ENCODE data around the gene POMP.
"Not testable (repeated sequence)": the region's sequence is repeated elsewhere in the genome, so short reads cannot be mapped to it uniquely, and the experiment has no call there.

The POMP gene

GRCh38 chr13:28638756-28639155 is 20.2 kb upstream of the POMP start:
- DNase-seq, result no peak

- DNase-seq, result no peak
These were observed 17.9 kb upstream of the POMP start for GRCh38 chr13:28640861-28641599.

GRCh38 chr13:28641600-28641926 is 17.4 kb upstream of the POMP start:
- DNase-seq, result no peak

- DNase-seq, result no peak
These were observed 8.6 kb upstream of the POMP start for GRCh38 chr13:28650284-28650683.

GRCh38 chr13:28651810-28652401 is 7.0 kb upstream of the POMP start:
- DNase-seq, result no peak

GRCh38 chr13:28653111-28653510 is 5.8 kb upstream of the POMP start:
- DNase-seq, result no peak

- DNase-seq, result no peak
These were observed 4.7 kb upstream of the POMP start for GRCh38 chr13:28654276-28654675.

- no peak for DNase-seq
These were observed 3.4 kb upstream of the POMP start for GRCh38 chr13:28655561-28655960.

- no peak for DNase-seq
These were observed 969 bp upstream of the POMP start for GRCh38 chr13:28657784-28658538.

- DNase-seq, result no peak
These were observed 463 bp upstream of the POMP start for GRCh38 chr13:28658539-28658795.

- peak; percentile 6 for DNase-seq
These were observed 666 bp downstream of the POMP start for GRCh38 chr13:28659621-28659970.

- no peak for DNase-seq
These were observed 8.1 kb downstream of the POMP start for GRCh38 chr13:28666897-28667488.

- DNase-seq, result no peak
These were observed 12.3 kb downstream of the POMP start for GRCh38 chr13:28671126-28671792.

GRCh38 chr13:28678809-28679208 is 19.9 kb downstream of the POMP start:
- DNase-seq, result no peak

GRCh38 chr13:28679628-28680027 is 20.7 kb downstream of the POMP start:
- DNase-seq, result no peak

- no peak for DNase-seq
These were observed 21.6 kb downstream of the POMP start for GRCh38 chr13:28680541-28680940.

- DNase-seq, result not testable (repeated sequence)
These were observed 24.2 kb downstream of the POMP start for GRCh38 chr13:28683169-28683568.

GRCh38 chr13:28684257-28684656 is 25.3 kb downstream of the POMP start:
- no peak for DNase-seq

- no peak for DNase-seq
These were observed 26.2 kb downstream of the POMP start for GRCh38 chr13:28685114-28685513.

GRCh38 chr13:28685892-28686291 is 27.0 kb downstream of the POMP start:
- no peak for DNase-seq

- not testable (repeated sequence) for DNase-seq
These were observed 34.9 kb downstream of the POMP start for GRCh38 chr13:28693605-28694491.

- DNase-seq, result no peak
These were observed 38.5 kb downstream of the POMP start for GRCh38 chr13:28697441-28697840.

GRCh38 chr13:28699246-28699645 is 40.3 kb downstream of the POMP start:
- no peak for DNase-seq

Data from effector CD4-positive, alpha-beta T cell (primary cell).